ENCODE measurements around the gene PRXL2B. TPM values are rescaled to one million over a fixed set of nuclear protein-coding genes. Genes with fewer than 3 reads are reported as not detected.

PRXL2B gene
- total RNA-seq, 1 donor, result 15.5 TPM

DNA sequence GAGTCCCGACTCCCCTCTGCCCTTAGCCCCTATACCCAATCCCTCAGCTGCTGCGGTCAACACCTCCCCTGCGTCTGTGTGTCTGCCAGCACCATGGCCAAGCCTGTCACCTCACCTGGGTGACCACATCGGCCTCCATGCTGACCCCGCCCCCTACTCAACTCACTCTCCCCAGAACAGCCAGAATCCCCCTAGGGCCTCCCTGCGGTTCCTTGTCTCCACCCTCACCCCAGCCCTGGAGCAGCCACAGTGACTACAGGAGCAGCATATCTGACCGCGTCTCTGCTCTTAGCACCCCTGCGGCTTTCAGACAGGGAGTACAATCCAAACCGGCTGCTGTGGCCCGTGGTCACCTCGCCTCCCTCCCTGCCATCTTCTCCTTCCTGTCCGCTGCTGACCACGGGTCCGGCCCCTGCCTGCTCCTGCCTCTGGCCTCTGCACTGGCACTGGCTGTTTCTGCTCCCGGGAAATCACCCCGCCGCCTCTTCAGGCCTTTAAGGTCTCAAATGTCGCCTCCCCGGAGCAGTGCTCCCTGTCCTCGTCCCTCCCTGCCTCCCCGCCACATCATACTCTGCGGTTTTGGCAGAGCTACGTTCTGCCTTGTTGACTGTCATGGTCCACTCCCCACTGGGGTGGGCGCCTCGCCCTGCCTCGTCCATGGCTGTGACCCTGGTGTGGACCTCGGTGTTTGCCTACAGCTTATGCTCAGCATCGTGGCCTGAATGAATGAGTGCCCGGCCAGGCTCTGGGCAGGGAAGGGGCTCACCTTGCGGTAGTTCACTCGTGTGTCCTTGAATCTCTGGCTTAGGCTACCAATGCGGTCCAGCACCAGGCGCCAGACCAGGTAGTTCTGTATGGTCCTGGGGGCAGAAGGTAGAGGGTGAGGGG lies 11.1 kb downstream of the PRXL2B start:
- DNase-seq (ENCODE audit: low read depth), result no peak
- TF ChIP-seq, protein P1, sequence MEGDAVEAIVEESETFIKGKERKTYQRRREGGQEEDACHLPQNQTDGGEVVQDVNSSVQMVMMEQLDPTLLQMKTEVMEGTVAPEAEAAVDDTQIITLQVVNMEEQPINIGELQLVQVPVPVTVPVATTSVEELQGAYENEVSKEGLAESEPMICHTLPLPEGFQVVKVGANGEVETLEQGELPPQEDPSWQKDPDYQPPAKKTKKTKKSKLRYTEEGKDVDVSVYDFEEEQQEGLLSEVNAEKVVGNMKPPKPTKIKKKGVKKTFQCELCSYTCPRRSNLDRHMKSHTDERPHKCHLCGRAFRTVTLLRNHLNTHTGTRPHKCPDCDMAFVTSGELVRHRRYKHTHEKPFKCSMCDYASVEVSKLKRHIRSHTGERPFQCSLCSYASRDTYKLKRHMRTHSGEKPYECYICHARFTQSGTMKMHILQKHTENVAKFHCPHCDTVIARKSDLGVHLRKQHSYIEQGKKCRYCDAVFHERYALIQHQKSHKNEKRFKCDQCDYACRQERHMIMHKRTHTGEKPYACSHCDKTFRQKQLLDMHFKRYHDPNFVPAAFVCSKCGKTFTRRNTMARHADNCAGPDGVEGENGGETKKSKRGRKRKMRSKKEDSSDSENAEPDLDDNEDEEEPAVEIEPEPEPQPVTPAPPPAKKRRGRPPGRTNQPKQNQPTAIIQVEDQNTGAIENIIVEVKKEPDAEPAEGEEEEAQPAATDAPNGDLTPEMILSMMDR (IDR thresholded peaks at IDR 0.05; ENCODE audit: insufficient read depth, low read length), result no peak
- no peak overlapping the region for H3K4me3 ChIP-seq (ENCODE audit: low read depth, low read length)

DNA sequence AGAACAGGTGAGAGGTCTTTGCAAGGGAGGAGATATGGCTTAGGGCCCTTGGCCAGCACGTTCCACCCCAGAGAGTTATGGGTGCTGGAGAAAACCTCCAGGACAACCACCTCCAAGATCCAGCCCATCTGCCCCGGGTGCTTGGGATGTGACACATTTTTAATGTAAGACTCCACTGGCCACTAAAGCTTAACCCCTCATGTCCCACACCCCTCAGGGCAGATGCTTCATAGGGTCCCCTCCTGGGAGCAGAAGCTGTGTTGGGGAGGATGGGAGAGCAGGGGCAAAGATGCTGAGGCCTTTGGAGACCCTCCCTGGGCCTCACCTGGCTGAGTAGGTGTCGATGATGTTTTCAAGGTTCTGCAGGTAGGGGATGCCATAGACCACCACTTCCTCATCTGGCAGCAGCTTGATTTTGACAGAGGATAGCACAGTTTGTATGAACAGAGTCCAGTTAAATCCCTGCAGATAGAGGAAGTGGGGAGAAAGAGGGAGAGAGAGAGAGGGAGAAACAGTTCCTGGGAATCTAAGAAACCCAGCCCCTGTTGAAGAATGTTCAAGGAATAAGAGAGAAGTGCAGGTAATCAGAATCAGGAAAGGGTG lies 11.9 kb downstream of the PRXL2B start:
- DNase-seq (ENCODE audit: low read depth), result no peak
- H3K4me3 ChIP-seq (ENCODE audit: low read depth, low read length), result no peak overlapping the region
- TF ChIP-seq, protein P1 (IDR thresholded peaks at IDR 0.05; ENCODE audit: insufficient read depth, low read length), result no peak

DNA sequence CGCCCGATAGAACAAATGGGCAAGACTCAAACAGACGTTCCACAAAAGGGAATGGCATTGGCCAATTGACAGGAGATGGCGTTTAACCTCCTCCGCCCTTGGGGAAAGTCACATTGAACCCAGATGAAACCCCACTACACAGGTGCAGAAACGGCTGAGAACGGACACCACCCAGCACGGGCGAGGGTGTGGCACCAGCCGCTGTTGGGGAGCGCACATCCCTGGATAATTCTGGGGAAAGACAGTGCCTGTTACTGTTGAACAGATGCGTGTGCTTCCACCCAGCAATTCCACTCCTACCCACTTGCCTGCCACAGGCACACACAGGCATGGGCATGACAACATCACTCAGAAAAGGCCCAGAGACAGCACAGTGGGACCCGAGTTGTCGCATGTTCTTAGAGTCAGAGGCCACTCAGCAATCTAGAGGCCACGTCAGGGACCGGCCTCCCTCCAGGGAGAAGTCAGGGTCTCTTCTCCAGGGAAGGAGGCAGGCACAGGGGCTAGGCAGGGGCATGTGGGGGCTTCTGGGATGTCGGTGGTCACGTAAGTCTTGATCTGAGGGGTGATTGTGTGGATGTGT lies 15.2 kb downstream of the PRXL2B start:
- TF ChIP-seq, protein P1 (IDR thresholded peaks at IDR 0.05; ENCODE audit: insufficient read depth, low read length), result no peak
- no peak for DNase-seq (ENCODE audit: low read depth)

DNA sequence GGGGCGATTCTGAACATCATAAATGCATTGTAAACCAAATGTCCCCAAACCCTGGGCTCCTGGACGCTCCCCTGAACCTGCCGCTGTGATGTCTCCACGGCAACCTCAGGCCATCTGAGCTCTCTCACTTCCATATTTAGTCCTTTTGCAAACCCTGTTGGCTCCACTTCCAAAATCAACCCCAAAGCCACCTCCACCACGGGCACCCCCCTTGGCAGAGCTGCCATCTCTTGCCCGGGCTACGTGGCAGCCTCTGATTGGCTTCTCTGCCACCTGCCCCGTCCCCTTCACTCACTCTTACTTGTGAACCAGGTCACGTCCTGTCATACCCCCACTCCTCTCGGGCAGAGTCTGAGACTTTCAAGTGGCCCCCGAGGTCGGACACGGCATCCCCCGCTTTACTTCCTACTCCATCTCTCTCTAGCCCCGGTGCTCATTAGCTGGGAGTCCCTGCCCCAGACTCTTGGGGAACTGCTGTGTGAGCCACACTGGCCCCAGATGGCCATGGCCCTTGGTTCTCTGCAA lies 15.8 kb downstream of the PRXL2B start:
- TF ChIP-seq, protein P1 (IDR thresholded peaks at IDR 0.05; ENCODE audit: insufficient read depth, low read length), result no peak
- DNase-seq (ENCODE audit: low read depth), result no peak
- no peak overlapping the region for H3K4me3 ChIP-seq (ENCODE audit: low read depth, low read length)

More for the DNA sequence above, 15.2 kb downstream of the PRXL2B start:
- H3K4me3 ChIP-seq (ENCODE audit: low read depth, low read length), result no peak overlapping the region

DNA sequence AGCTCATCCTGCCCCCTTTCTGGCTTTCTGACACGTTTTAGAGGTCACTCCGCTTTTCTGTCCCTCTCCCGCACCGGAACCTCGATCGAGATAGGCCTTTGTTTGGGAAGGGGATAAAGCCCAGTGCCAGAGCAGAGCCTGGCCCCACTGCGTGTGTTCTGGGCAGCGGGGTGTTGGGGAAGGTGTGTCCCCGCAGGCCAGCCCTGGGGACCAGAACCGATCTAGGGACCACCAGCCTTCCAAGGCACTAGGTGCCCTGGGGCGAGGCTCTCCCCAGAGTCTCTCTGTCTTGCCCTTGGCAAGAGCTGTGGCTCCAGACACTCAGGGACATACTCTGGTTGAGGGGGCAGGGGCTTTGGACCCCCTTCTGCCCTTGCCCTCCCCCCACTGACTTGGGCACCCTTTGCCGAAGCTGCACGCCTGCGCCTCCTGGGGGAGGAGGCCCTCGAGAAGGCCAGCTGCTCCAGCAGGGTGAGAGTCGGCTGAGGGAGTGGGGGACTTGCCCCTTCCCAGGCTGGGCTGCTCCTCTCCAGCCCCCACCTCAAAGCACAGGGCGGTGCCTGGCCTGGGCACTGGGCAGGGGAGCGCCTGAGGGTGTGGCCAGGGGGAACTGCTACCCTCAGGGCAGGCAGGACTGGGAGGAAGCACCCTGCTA lies 16.4 kb downstream of the PRXL2B start:
- TF ChIP-seq, protein P1 (IDR thresholded peaks at IDR 0.05; ENCODE audit: insufficient read depth, low read length), result no peak
- no peak overlapping the region for H3K4me3 ChIP-seq (ENCODE audit: low read depth, low read length)
- DNase-seq (ENCODE audit: low read depth), result no peak

DNA sequence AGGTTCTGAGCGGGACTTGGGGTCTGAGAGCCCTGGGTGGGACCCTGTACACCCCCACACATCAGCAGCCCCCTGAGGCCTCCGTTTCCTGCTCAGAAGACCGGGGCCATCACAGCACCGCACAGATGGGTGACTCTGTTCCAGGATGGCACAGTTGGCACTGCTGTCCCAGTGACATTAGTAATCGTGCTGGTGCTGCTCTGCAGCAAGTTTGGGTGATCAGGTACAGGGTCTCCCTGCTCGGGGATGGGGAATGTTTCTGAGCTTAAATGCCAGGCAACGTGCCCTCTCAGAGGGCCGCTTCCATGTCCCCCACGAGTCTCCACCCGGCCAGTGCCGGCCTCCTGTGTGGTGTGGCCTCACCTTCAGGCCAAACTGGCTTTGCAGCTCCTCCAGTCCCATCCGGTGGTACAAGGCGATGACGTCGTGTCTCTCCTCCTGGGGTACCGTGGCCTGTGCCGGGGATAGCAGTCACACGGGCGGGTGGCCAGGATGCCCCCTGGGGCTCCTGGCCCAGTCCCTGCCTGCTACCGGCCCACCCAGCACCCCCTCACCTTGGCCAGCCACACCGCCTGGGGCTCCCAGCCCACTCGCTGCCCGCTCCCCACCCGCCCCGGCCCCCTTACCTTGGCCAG lies 17.1 kb downstream of the PRXL2B start:
- DNase-seq (ENCODE audit: low read depth), result no peak
- TF ChIP-seq, protein P1 (IDR thresholded peaks at IDR 0.05; ENCODE audit: insufficient read depth, low read length), result no peak
- no peak overlapping the region for H3K4me3 ChIP-seq (ENCODE audit: low read depth, low read length)
